GM12865 (cell line): ENCODE results near the gene XIRP1.
"Not testable (repeated sequence)": the region's sequence is repeated elsewhere in the genome, so short reads cannot be mapped to it uniquely, and the experiment has no call there.

ENCODE experiments used
- DNase-seq: peaks from one replicate; pipeline ENCODE4 v3.0.0; 2010; ENCODE audit warnings: low read depth
- H3K4me3 ChIP-seq: 2 replicates; pipeline ENCODE4 v1.5.1; 2011; ENCODE audit warnings: mild to moderate bottlenecking, low read depth, low read length, control low read depth
- TF ChIP-seq, protein P1 (sequence below): IDR thresholded peaks from 2 replicates; pipeline ENCODE4 v1.5.1; 2011; ENCODE audit warnings: low read length, control low read depth, low read depth, inconsistent platforms; ENCODE audit not compliant: insufficient read depth; ENCODE audit errors: missing control alignments

Gene XIRP1

DNA sequence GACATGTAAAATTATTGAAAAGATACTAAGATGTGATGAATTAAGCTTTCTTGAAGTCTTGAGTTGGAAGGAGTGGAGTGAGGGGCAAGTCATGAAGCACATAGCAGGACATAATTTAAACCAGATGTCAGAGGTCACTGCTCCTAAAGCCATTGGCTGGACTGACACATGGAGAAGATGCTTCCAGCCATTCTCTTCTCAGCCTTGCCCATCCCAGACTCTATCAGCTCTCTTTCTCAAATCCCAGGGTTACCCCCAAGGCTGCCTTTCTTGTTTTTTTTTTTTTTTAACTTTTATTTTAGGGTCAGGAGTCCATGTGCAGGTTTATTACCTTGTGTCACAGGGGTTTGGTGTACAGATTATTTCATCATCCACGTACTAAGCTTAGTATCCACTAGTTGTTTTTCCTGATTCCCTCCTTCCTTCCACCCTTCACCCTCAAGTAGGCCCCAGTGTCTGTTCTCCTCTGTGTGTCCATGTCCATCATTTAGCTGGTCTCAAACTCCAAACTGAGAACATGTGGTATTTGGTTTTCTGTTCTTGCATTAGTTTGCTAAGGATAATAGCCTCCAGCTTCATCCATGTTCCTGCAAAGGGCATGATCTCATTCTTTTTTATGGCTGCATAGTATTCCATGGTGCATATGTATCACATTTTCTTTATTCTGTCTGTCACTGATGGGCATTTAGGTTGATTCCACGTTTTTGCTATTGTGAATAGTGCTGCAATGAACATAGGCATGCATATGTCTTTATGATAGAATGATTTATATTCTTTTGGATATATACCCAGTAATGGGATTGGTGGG lies 18.9 kb downstream of the XIRP1 start:
- TF ChIP-seq, protein P1, sequence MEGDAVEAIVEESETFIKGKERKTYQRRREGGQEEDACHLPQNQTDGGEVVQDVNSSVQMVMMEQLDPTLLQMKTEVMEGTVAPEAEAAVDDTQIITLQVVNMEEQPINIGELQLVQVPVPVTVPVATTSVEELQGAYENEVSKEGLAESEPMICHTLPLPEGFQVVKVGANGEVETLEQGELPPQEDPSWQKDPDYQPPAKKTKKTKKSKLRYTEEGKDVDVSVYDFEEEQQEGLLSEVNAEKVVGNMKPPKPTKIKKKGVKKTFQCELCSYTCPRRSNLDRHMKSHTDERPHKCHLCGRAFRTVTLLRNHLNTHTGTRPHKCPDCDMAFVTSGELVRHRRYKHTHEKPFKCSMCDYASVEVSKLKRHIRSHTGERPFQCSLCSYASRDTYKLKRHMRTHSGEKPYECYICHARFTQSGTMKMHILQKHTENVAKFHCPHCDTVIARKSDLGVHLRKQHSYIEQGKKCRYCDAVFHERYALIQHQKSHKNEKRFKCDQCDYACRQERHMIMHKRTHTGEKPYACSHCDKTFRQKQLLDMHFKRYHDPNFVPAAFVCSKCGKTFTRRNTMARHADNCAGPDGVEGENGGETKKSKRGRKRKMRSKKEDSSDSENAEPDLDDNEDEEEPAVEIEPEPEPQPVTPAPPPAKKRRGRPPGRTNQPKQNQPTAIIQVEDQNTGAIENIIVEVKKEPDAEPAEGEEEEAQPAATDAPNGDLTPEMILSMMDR, result no peak
- DNase-seq, result no peak
- no peak overlapping the region for H3K4me3 ChIP-seq

DNA sequence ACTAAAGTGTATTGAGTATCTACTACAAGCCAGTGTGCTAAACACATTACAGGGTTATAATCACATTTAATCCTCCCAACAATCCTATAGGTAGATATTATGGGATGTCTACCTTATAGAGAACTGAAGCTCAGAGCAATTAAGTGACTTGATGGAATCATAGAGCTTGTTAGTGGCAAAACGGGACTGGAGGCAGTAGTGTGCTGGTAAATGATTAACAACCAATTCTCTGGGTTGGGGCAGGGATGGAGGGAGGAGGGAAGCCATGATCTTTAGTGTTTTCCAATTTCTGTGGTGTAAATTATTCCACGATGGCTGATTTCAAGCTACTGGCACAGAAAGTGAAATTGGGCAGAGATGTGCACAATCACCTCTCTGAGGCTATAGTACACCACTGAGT lies 20.5 kb downstream of the XIRP1 start:
- no peak for DNase-seq
- no peak overlapping the region for H3K4me3 ChIP-seq
- TF ChIP-seq, protein P1, result no peak

DNA sequence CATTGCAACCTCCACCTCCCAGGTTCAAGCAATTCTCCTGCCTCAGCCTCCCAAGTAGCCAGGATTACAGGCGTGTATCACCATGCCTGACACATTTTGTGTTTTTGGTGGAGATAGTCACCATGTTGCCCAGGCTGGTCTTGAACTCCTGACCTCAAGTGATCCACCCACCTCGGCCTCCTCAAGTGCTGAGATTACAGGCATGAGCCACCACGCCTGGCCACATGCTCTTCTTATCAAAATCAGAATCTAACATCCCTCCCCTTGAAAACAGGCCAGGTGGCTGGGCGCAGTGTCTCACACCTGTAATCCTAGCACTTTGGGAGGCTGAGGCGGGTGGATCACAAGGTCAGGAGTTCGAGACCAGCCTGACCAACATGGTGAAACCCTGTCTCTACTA lies 21.5 kb downstream of the XIRP1 start:
- H3K4me3 ChIP-seq, DNase-seq: not testable (repeated sequence)

DNA sequence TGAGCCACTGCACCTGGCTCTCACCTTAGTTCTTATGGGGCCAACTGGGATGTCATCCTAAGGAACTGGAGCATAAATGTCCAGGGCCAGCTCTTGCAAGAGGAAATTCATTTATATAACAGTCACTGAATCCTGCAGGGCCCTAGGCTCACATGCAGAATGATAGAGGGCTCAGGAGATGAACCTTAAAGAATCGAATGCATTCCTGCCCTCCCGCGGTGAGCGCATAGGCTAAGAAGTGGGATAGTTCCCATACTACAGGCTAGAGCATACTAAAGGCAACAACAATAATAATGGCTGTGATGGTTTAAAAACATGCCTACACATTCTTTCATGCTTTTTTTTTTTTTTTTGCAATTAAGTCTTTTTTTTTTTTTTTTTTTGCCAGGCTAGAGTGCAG lies 21.9 kb downstream of the XIRP1 start:
- no peak overlapping the region for H3K4me3 ChIP-seq
- TF ChIP-seq, protein P1, result no peak
- no peak for DNase-seq

DNA sequence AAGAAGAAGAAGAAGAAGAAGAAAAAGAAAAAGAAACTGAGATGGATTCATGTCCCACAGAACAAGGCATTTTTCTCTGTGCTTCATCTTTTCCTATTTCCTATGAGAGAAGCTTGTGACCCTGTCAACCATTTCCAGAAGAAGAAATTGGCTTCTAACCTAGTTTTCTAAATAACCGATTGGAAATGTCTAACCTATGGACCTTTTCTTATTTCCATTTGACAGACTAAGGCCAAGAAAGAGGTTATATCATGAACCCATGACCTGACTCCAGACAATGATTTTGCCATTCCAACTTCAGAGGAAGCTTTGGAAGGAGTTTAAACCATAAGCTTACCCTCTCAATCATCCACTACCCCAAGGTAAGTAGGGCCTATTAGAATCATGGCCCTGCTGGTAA lies 22.7 kb downstream of the XIRP1 start:
- TF ChIP-seq, protein P1, result no peak
- no peak for DNase-seq
- H3K4me3 ChIP-seq, result no peak overlapping the region

DNA sequence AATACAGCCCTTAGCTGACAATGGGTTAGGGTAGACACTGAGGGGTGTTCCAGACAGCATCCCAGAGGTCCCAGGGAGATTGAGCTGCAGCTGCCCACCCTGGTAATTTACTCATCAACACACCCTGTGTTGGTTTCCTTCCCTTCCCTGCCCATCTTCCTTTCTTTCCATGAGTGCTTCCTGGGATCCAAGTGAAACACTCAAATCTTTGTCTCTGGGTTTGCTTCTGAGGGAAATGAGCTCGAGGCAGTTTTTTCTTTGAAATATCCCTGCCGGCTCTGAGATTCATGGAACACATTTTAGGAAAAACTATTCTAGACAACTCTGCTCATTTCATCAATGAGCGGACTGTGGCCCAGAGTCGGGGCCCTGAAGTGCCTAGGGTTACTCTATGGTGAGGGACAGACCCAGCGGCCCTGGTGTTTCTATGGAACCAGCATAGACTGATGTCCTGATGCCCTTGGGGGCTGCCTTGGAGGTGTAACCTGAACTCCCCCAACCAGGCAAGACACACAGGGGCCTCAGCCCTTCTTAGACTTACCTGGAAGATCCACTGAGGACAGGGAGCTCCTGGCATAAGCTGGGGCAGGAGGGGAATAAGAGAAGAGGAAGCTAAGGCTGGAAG lies 24.1 kb downstream of the XIRP1 start:
- TF ChIP-seq, protein P1, result no peak
- no peak overlapping the region for H3K4me3 ChIP-seq
- no peak for DNase-seq

DNA sequence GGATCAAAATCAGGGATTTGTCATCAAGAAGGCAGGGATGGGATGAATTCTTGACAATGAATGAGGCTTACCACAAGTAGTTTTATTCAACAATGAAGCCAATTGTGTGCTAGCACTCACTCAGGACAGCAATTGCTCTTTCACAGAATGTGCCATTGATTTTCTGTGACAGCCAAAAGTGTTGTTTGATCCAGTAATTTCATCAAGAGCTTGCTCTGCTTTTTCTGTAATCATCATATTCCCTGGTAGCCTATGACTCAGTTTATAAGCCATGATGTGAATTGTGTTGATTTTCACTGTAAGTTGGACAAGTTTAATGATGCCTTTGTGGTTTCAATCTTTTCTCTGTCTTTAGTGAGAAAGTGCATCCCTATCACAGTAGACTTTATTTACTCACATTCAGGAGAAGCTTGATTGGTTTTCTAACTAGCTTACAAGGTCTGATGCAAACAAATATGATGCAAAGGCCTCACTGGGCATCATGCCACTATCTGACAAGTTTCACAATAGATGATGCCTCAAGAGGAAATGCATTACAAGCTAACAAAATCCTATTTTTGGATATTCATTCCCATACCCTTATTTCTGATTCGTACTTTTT lies 25.4 kb downstream of the XIRP1 start:
- no peak overlapping the region for H3K4me3 ChIP-seq
- no peak for DNase-seq
- TF ChIP-seq, protein P1, result no peak
